Natural killer cell (primary cell): ENCODE measurements around the gene AURKAIP1. TPM values are rescaled to one million over a fixed set of nuclear protein-coding genes. Genes with fewer than 3 reads are reported as not detected.
"Not testable (repeated sequence)": the region's sequence is repeated elsewhere in the genome, so short reads cannot be mapped to it uniquely, and the experiment has no call there.

ENCODE experiments used
- ATAC-seq, 3 donors: fragments of 150-1000 bp in 2 of 3; fragments of 200-7000 bp in 1 of 3; cut with Tn5 transposase; 1 replicate in 1 of 3; 2 replicates in 2 of 3; pipeline ENCODE4 v1.10.0; 2021; ENCODE audit warnings: mild to moderate bottlenecking in 2 of 3, moderate library complexity in 2 of 3
- DNase-seq, 2 donors: peaks; one replicate each; pipeline versions ENCODE4 v3.0.0 to v3.0.0-alpha.2; 2013 to 2021; ENCODE audit warnings: mixed read lengths in 1 of 2
- H3K27ac ChIP-seq: one replicate; pipeline ENCODE4 v1.5.1; 2013; ENCODE audit warnings: mild to moderate bottlenecking, low read length
- H3K27me3 ChIP-seq: one replicate; pipeline ENCODE4 v1.6.1; 2013; ENCODE audit warnings: low read length; ENCODE audit not compliant: control insufficient read depth, insufficient read depth
- H3K36me3 ChIP-seq: one replicate; pipeline ENCODE4 v1.6.1; 2013; ENCODE audit warnings: low read length; ENCODE audit not compliant: control insufficient read depth, insufficient read depth
- H3K4me1 ChIP-seq: one replicate; pipeline ENCODE4 v1.6.1; 2013; ENCODE audit warnings: low read length; ENCODE audit not compliant: control insufficient read depth, insufficient read depth
- H3K4me3 ChIP-seq: one replicate; pipeline ENCODE4 v1.5.1; 2013; ENCODE audit warnings: low read length
- H3K9me3 ChIP-seq: one replicate; pipeline ENCODE4 v1.6.1; 2013; ENCODE audit warnings: low read length; ENCODE audit not compliant: control insufficient read depth, insufficient read depth
- H3K27ac Mint-ChIP-seq, 2 donors: one replicate each; pipeline ENCODE4 v1.8.0; 2022; ENCODE audit warnings: mild to moderate bottlenecking in 2 of 2, mixed read lengths in 2 of 2, moderate library complexity in 1 of 2
- H3K27me3 Mint-ChIP-seq, 2 donors: one replicate each; pipeline ENCODE4 v1.8.0; 2022; ENCODE audit warnings: low read depth in 2 of 2, mixed read lengths in 2 of 2
- H3K36me3 Mint-ChIP-seq: one replicate; pipeline ENCODE4 v1.8.0; 2022; ENCODE audit warnings: mixed read lengths
- H3K4me1 Mint-ChIP-seq, 2 donors: one replicate each; pipeline ENCODE4 v1.8.0; 2022; ENCODE audit warnings: mixed read lengths in 2 of 2
- H3K4me3 Mint-ChIP-seq: one replicate; pipeline ENCODE4 v1.8.0; 2022; ENCODE audit warnings: mild to moderate bottlenecking, moderate library complexity, mixed read lengths
- H3K9me3 Mint-ChIP-seq, 2 donors: one replicate each; pipeline ENCODE4 v1.8.0; 2022; ENCODE audit warnings: mixed read lengths in 2 of 2
- WGBS: methylation state at CpG from one replicate; pipeline ENCODE4 v1.1.7; 2013; ENCODE audit warnings: missing lambda C conversion rate; ENCODE audit not compliant: insufficient coverage; 5-methylcytosine and 5-hydroxymethylcytosine counted together
- intact Hi-C: fragments of 100-400 bp; cut with micrococcal nuclease; formaldehyde crosslinking; loops from one replicate; pipeline ENCODE4 v1.14.2; 2022
- total RNA-seq, 4 donors: library from RNA; stranded (reverse); fragments of 120-200 nt in 1 of 4; gene quantifications; one replicate each; pipeline versions ENCODE4 v1.2.3 to v1.2.4, GENCODE V29; 2013 to 2022
- TF ChIP-seq, protein P1 (sequence below): fragments of 200-600 bp; IDR thresholded peaks from one replicate; pipeline ENCODE4 v1.8.0; 2022; ENCODE audit warnings: antibody characterized with exemption

The AURKAIP1 gene
- total RNA-seq, 3 donors from 2014 or later (not counting 1 experiment from before 2014, with no cell fraction given): 60.0 to 76.3 (median 64.6) TPM

DNA sequence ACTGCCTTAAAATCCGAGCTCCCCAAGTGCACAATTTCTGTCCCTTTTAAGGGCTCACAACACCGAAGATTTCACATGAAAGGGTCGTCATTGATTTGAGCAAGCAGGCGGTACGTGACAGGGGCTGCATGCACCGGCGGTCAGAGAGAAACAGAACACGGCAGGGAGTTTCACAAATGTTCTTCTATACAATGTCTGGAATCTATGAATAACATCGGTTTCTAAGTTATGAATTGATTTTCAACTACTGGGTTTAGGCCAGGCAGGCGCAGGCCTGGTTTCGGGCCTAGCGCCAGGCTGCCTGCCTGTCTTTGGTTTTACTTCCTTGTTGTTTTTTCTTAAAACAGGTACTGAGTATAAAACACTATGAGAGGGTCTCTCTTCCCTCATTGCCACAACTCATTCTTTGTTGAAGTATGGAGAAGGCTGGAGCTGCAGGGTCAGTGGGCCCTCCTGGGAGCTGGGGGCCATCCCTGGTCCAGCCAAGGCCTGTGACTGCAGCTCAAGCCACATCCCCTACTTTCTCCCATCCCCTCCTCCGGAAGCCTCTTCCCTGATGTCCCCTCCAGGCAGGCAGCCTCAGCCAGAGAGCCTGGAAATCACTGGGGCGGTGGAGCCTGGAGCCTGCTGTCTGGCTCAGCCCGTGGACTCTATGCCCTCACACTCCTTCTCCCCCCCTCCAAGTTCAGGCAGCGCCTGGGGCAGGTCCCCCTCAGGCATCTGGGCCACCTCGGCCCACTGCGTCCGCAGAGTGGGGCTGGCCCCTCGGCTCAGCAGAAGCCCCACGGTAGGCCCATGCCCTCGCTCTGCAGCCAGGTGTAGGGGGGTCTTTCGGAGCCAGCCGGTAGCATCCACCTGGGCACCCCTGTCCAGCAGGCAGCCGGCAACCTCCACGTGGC is 43.7 kb upstream of the AURKAIP1 start:
- intact Hi-C loops: no loop called here
- no peaks in the 10 kb centered on the region for H3K4me1 Mint-ChIP-seq
- H3K36me3 ChIP-seq: no peaks in the 10 kb centered on the region
- ATAC-seq (no peak), DNase-seq (no peak)
- H3K27me3 ChIP-seq: no peaks in the 10 kb centered on the region
- H3K27ac ChIP-seq: no peak overlapping the region
- no peaks in the 10 kb centered on the region for H3K9me3 ChIP-seq
- no peaks in the 10 kb centered on the region for H3K36me3 Mint-ChIP-seq
- TF ChIP-seq, protein P1, sequence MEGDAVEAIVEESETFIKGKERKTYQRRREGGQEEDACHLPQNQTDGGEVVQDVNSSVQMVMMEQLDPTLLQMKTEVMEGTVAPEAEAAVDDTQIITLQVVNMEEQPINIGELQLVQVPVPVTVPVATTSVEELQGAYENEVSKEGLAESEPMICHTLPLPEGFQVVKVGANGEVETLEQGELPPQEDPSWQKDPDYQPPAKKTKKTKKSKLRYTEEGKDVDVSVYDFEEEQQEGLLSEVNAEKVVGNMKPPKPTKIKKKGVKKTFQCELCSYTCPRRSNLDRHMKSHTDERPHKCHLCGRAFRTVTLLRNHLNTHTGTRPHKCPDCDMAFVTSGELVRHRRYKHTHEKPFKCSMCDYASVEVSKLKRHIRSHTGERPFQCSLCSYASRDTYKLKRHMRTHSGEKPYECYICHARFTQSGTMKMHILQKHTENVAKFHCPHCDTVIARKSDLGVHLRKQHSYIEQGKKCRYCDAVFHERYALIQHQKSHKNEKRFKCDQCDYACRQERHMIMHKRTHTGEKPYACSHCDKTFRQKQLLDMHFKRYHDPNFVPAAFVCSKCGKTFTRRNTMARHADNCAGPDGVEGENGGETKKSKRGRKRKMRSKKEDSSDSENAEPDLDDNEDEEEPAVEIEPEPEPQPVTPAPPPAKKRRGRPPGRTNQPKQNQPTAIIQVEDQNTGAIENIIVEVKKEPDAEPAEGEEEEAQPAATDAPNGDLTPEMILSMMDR: no peak
- H3K4me3 ChIP-seq: no peak overlapping the region
- WGBS: 91% methylated on average over 26 of the region's 26 CpGs
- H3K27me3 Mint-ChIP-seq: peaks cover 8 to 22% of the 10 kb centered on the region in 2 donors
- no peak overlapping the region for H3K27ac Mint-ChIP-seq
- H3K9me3 Mint-ChIP-seq: no peaks in the 10 kb centered on the region
- no peak overlapping the region for H3K4me3 Mint-ChIP-seq
- no peaks in the 10 kb centered on the region for H3K4me1 ChIP-seq

DNA sequence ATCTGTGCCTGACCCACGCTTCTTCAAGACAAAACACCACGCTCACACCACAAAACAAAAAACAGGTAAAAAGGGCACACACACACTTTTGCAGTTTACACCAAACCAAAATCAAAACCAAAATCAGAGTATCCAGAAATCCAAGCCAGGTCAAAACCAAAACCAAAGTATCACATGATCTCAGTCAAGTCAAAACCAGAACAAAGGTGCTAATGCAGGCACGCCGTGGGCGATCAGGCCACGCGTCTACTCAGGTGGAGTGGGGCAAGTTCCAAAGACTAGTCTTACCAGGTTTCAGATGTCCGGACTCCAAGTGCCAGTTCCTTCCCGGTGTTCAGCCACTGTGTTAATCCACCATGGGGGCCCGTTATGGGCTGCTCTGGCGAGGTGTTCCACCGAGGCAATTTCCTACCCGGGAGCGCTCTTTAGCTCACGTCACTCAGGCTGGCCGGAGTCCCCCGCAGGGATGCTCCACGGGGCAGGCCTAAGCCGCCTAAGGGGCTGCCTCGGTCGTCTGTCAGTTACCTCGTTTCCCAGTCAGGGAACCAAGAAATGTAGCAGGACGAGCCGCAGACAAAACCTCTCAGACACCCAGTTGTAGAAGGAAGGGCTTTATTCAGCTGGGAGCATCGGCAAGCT is 42.9 kb upstream of the AURKAIP1 start:
- intact Hi-C loops, H3K27ac Mint-ChIP-seq, H3K36me3 ChIP-seq, DNase-seq, H3K27ac ChIP-seq, H3K4me3 ChIP-seq, H3K9me3 ChIP-seq, H3K4me1 ChIP-seq, H3K4me1 Mint-ChIP-seq, H3K36me3 Mint-ChIP-seq, H3K4me3 Mint-ChIP-seq, ATAC-seq, H3K27me3 ChIP-seq, H3K9me3 Mint-ChIP-seq: not testable (repeated sequence)
- WGBS: 80% methylated on average over 24 of the region's 25 CpGs
- peaks cover 8 to 19% of the 10 kb centered on the region in 2 donors for H3K27me3 Mint-ChIP-seq

DNA sequence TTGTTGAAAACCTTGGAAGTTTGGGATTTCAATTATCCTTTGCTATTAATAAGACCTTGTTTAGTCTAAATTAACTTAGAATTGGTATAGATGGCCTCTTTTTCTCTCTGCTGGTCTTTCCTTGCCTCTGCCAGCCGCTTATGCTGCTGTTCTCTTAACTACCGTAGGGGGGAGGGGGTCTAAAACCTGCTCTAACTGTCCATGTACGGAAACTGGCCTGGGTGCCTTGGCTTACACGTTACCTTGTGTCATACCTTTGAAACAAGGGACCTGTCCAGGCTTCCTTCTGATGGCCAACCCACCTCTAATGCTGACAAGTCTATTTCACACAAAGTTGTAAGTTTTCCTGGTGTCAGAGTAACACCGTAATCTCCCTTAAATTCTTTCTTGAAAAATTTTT is 42.4 kb upstream of the AURKAIP1 start:
- H3K36me3 Mint-ChIP-seq, H3K9me3 ChIP-seq, H3K27ac Mint-ChIP-seq, H3K4me1 ChIP-seq, H3K27ac ChIP-seq, H3K27me3 ChIP-seq, intact Hi-C loops, ATAC-seq, H3K9me3 Mint-ChIP-seq, H3K4me1 Mint-ChIP-seq, H3K36me3 ChIP-seq, H3K4me3 ChIP-seq, H3K4me3 Mint-ChIP-seq, DNase-seq: not testable (repeated sequence)
- 82% methylated on average over 5 of the region's 5 CpGs for WGBS
- H3K27me3 Mint-ChIP-seq: peaks cover 8 to 14% of the 10 kb centered on the region in 2 donors

DNA sequence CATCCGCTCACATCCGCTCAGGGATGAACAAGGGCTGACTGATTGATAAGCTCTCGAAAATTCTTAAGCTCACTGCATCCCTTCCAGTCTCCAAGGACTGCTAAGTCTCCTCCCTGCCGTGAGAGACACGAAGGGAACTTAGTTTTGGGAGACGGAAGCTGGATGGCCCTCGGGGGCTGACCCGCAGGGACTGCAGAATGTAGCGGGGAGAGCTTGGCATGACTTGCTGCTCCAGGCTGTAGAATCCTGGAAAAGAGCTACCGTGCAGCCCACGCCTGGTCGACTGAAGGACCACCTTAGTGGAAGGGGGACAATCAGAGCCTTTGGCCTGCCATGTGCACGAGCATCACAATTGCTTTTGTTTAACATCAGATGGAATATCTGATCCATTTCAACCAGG is 40.7 kb upstream of the AURKAIP1 start:
- TF ChIP-seq, protein P1: no peak
- Mint-ChIP-seq H3K4me3 (no peak overlapping the region), H3K27ac (no peak overlapping the region), H3K36me3 (no peaks in the 10 kb centered on the region), H3K4me1 (no peaks in the 10 kb centered on the region), H3K9me3 (peaks cover 2% of the 10 kb centered on the region in 2 donors), H3K27me3 (peaks cover 8 to 10% of the 10 kb centered on the region in 2 donors)
- Histone ChIP-seq H3K36me3 (no peaks in the 10 kb centered on the region), H3K27me3 (no peaks in the 10 kb centered on the region), H3K4me1 (no peaks in the 10 kb centered on the region), H3K9me3 (no peaks in the 10 kb centered on the region), H3K4me3 (no peak overlapping the region), H3K27ac (no peak overlapping the region)
- intact Hi-C loops: no loop called here
- 88% methylated on average over 13 of the region's 13 CpGs for WGBS
- ATAC-seq (no peak), DNase-seq (no peak)

DNA sequence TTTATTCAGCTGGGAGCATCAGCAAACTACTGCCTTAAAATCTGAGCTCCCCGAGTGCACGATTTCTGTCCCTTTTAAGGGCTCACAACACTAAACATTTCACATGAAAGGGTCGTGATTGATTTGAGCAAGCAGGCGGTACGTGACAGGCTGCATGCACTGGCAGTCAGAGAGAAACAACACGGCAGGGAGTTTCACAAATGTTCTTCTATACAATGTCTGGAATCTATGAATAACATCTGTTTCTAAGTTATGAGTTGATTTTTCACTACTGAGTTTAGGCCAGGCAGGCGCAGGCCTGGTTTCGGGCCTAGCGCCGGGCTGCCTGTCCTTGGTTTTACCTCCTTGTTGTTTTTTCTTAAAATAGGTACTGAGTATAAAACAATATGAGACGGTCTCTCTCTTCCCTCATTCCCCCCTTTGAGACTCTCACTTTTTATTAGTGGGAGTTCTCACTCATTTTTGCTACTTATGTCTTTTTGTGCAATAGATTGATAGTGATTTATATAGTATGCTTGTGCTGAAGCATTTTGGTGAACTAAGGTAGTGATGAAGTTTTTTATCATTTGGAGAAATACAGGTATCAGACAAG is 37.4 kb upstream of the AURKAIP1 start:
- 81% methylated on average over 6 of the region's 11 CpGs for WGBS
- intact Hi-C loops: not testable (repeated sequence)

More for the DNA sequence above, 37.4 kb upstream of the AURKAIP1 start:
- not testable (repeated sequence) for H3K27ac Mint-ChIP-seq, H3K4me3 Mint-ChIP-seq, H3K9me3 ChIP-seq, H3K4me1 Mint-ChIP-seq, H3K27me3 Mint-ChIP-seq, H3K4me1 ChIP-seq, H3K9me3 Mint-ChIP-seq, H3K36me3 ChIP-seq, H3K4me3 ChIP-seq, H3K27me3 ChIP-seq, H3K36me3 Mint-ChIP-seq, DNase-seq, ATAC-seq, H3K27ac ChIP-seq
